BJ (cell line): Measurements from ENCODE around the gene HIPK2. TPM values are rescaled to one million over a fixed set of nuclear protein-coding genes. Genes with fewer than 3 reads are reported as not detected.

ENCODE experiments used
- CTCF ChIA-PET: fragments of 350-600 bp; formaldehyde crosslinking; extraction: SDS; loops from one replicate; lab custom pipeline; 2021; ENCODE audit warnings: antibody characterized with exemption, inconsistent platforms; lab: Yijun Ruan, JAX
- POLR2A ChIA-PET: fragments of 300-600 bp; sonication (Branson Sonifier 250); formaldehyde crosslinking; extraction: SDS; loops from one replicate; lab custom pipeline; 2021; ENCODE audit warnings: antibody characterized with exemption; lab: Charles Lee
- DNase-seq: peaks from one replicate; pipeline ENCODE4 v3.0.0-alpha.2; 2011; ENCODE audit warnings: low read depth
- H3K27me3 ChIP-seq: 2 replicates; pipeline ENCODE4 v1.6.0; 2011; ENCODE audit warnings: low read length; ENCODE audit not compliant: control insufficient read depth, insufficient read depth
- H3K36me3 ChIP-seq: 2 replicates; pipeline ENCODE4 v1.5.1; 2011; ENCODE audit warnings: low read length; ENCODE audit not compliant: control insufficient read depth, insufficient read depth
- H3K4me3 ChIP-seq: 2 replicates; pipeline ENCODE4 v1.5.1; 2011; ENCODE audit warnings: low read depth, mild to moderate bottlenecking, control low read depth, low read length
- polyA plus RNA-seq: library from polyadenylated mRNA; depleted of rRNA; stranded (reverse); fragments of >200 nt; gene quantifications from 2 replicates; pipeline ENCODE4 v1.2.3, GENCODE V29; 2011
- TF ChIP-seq, protein P1 (sequence below): IDR thresholded peaks from 2 replicates; pipeline ENCODE4 v1.5.1; 2011; ENCODE audit warnings: low read depth, mild to moderate bottlenecking, control low read depth, inconsistent platforms, low read length, moderate library complexity; ENCODE audit not compliant: insufficient read depth

Gene HIPK2
- polyA plus RNA-seq, 1 experiment, result 3.6 TPM

DNA sequence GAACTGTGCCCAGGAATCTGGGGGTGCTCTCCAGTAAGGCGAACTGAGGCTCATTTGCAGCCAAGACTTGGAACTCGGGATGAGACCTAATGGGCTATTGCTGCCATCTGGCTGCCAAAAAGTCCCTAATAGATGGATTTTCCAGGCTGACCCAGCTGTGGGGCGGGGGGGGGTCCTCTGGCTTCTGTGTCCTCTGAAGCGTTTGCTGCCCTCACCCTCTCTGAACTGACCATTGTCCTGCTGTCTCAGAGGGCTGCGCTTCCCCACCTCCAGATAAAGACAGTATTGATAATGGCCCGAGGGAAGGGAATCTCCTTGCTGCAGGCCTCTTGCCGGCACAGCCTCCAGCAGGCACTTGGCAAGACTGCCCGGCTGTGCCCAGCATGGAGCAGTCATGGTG lies 207.7 kb downstream of the HIPK2 start:
- H3K36me3 ChIP-seq, result peaks cover 5% of the 10 kb centered on the region; the same call in 1 of the 2 replicates
- TF ChIP-seq, protein P1, sequence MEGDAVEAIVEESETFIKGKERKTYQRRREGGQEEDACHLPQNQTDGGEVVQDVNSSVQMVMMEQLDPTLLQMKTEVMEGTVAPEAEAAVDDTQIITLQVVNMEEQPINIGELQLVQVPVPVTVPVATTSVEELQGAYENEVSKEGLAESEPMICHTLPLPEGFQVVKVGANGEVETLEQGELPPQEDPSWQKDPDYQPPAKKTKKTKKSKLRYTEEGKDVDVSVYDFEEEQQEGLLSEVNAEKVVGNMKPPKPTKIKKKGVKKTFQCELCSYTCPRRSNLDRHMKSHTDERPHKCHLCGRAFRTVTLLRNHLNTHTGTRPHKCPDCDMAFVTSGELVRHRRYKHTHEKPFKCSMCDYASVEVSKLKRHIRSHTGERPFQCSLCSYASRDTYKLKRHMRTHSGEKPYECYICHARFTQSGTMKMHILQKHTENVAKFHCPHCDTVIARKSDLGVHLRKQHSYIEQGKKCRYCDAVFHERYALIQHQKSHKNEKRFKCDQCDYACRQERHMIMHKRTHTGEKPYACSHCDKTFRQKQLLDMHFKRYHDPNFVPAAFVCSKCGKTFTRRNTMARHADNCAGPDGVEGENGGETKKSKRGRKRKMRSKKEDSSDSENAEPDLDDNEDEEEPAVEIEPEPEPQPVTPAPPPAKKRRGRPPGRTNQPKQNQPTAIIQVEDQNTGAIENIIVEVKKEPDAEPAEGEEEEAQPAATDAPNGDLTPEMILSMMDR, result no peak
- H3K4me3 ChIP-seq, result no peak overlapping the region
- no peaks in the 10 kb centered on the region for H3K27me3 ChIP-seq
- ChIA-PET POLR2A (no interaction called here), CTCF (interaction anchor here (0.7 kb wide), 1 partner anchor 135 kb away, joined by 4 read pairs; no protein-coding TSS in a partner anchor)
- no peak for DNase-seq

DNA sequence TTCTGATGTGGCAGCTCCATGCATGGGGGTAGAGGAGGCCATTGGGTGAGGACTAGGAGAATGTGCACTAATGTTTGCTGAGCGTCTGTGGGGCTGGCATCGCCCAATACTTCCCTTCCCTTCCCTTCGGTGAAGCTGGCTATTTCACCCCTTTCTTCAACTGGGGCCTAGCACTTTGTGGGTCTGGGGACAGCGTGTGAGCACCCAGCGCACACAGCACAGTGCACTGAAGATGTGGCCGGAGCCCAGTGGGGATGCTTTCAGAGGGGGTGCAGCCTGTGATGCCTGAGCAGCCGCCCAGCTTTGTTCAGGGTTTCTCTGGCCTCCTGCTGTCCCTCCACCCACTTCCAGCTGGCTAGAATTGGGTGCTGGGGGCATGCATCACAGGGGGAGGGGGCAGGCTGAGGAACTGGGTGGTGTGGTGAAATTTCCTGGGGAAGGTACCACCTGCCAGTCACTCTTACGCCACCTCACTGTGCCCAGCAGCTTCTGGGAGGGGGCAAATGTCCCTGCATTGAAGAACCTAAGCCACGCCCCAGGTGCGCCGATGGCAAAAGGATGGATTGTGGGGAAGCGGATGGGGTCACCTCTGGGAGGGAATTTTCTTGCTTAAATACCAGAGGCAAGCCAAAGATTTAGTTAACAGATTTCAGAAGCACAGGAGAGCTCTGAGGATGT lies 208.8 kb downstream of the HIPK2 start:
- DNase-seq, result no peak
- Histone ChIP-seq H3K27me3 (no peaks in the 10 kb centered on the region), H3K36me3 (no peaks in the 10 kb centered on the region), H3K4me3 (no peak overlapping the region)
- POLR2A ChIA-PET, result no interaction called here
- CTCF ChIA-PET, result no interaction called here
- TF ChIP-seq, protein P1, result no peak

DNA sequence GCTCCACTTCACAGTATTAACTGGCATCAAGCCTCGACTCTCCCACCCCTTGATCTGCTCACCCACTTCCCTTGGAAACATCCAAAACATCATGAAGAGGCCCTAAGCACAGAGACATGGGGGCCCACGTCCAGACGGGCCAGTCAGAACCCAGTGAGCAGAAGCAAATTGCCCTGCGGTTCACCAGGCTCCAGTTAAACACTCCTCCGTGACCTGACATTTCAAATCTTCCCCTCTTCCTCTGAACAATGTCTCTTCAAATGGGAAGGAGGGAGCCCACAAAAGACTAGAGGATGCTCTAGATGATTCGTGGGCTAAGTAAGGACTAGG lies 209.5 kb downstream of the HIPK2 start:
- TF ChIP-seq, protein P1, result no peak
- H3K27me3 ChIP-seq, result no peaks in the 10 kb centered on the region
- ChIA-PET CTCF (no interaction called here), POLR2A (no interaction called here)
- no peaks in the 10 kb centered on the region for H3K36me3 ChIP-seq
- no peak for DNase-seq
- H3K4me3 ChIP-seq, result no peak overlapping the region

DNA sequence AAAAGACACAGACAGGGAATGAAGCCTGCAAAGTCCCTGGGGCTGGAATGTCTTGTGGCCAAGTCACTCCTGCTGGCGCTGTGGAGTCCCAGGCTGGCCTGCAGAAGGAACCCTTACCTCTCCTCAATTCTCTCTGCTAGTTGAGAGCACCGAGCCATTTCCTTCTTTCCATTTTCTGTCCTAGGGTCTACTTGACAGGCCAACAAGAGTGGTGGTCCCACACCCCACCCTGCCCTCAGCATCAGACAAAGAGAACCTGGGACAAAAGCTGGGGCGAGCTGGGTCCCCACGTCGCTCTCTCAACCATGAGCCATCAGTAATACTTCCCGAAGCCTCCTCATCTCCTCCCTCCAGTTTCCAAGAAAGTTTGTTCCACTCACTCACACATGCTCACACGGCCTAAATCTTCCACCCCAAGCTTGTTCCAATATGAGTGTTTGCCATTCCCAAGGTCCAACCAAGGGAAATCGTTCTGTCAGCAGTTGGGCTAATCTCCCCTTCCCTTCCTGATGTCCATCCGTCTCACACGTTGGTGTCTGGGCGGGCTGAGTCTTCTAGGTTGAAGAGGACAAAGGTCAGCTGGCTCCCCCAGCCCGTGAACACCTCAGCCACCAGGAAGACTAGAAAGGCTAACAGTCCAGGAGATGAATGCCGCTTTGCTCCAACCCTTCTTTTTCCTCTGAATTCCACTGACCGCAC lies 210.0 kb downstream of the HIPK2 start:
- TF ChIP-seq, protein P1, result no peak
- H3K36me3 ChIP-seq, result no peaks in the 10 kb centered on the region
- no peak for DNase-seq
- ChIA-PET CTCF (no interaction called here), POLR2A (no interaction called here)
- H3K27me3 ChIP-seq, result no peaks in the 10 kb centered on the region
- no peak overlapping the region for H3K4me3 ChIP-seq

DNA sequence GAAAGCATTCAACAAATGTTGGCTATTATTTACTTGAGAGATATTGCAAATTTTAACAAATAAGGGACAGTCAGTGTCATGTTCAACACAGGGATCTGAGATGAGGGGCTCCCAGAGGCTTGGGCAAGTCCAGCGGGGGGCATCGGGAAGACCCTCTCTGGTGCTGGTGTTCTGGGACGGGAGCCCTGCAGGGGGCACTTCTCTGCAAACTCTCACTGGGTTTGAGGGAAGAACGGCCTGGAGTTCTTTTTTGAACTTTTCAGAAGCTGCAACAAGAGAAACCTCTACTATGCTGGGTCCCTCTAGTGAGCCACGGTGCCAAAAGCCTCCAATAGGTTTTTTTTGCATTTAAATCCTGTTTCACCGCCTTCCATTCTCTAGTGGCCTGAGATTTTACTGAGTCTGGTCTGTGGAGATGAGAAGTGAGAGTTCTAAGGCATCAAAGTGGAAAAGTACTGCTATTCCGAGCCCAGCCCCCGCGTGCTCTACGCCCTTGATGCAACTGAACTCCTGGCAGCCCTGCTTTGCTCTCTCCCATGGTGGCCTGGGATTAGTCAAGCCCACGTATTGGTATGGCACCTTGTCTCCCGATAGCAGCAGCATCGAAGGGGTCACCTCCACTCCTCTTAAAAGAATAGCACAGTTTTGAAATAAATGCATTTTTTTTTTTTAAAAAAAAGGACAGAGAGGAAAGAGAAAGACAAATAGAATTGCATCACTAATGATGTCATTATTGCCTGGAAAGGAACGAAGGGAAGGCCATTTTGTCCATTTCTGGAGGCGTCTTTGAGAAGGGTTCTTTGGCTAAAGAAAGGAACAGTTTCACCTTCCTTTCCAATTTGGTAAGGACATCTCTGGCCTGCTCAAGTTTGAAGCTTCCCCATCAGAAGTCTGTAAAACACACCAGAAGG lies 210.8 kb downstream of the HIPK2 start:
- Histone ChIP-seq H3K27me3 (no peaks in the 10 kb centered on the region), H3K36me3 (no peaks in the 10 kb centered on the region), H3K4me3 (no peak overlapping the region)
- TF ChIP-seq, protein P1, result no peak
- CTCF ChIA-PET, result no interaction called here
- POLR2A ChIA-PET, result no interaction called here
- no peak for DNase-seq
